HEK293T (cell line): Measurements from ENCODE around the gene UBE2O.

ENCODE experiments used
- ARNT ChIP-seq: fragments of 450-650 bp; IDR thresholded peaks from 2 replicates; pipeline ENCODE4 v1.6.1; 2017; ENCODE audit warnings: mild to moderate bottlenecking
- BHLHE40 ChIP-seq: fragments of 450-650 bp; IDR thresholded peaks from 2 replicates; pipeline ENCODE4 v1.6.1; 2016; ENCODE audit warnings: mild to moderate bottlenecking, moderate library complexity, borderline replicate concordance
- CTBP1 ChIP-seq: fragments of 450-650 bp; IDR thresholded peaks from 2 replicates; pipeline ENCODE4 v1.6.1; 2016; ENCODE audit warnings: borderline replicate concordance
- ELF4 ChIP-seq: fragments of 450-650 bp; IDR thresholded peaks from 2 replicates; pipeline ENCODE4 v1.6.1; 2017; ENCODE audit warnings: antibody characterized with exemption
- FOXM1 ChIP-seq: fragments of 450-650 bp; IDR thresholded peaks from 2 replicates; pipeline ENCODE4 v1.6.1; 2017; ENCODE audit warnings: mild to moderate bottlenecking, borderline replicate concordance
- HDGF ChIP-seq: fragments of 450-650 bp; IDR thresholded peaks from 2 replicates; pipeline ENCODE4 v1.6.1; 2017; ENCODE audit warnings: antibody characterized with exemption, borderline replicate concordance
- LEF1 ChIP-seq: fragments of 450-650 bp; IDR thresholded peaks from 2 replicates; pipeline ENCODE4 v1.6.1; 2017; ENCODE audit warnings: mild to moderate bottlenecking, borderline replicate concordance
- PKNOX1 ChIP-seq: fragments of 450-650 bp; IDR thresholded peaks from 2 replicates; pipeline ENCODE4 v1.6.1; 2016
- SP1 ChIP-seq: fragments of 450-650 bp; IDR thresholded peaks from 2 replicates; pipeline ENCODE4 v1.6.1; 2017
- SUZ12 ChIP-seq: fragments of 450-650 bp; IDR thresholded peaks from 2 replicates; pipeline ENCODE4 v1.6.1; 2016; ENCODE audit warnings: mild to moderate bottlenecking
- ZNF384 ChIP-seq: fragments of 450-650 bp; IDR thresholded peaks from 2 replicates; pipeline ENCODE4 v1.6.1; 2016

- TF ChIP-seq ELF4 (no peak), SP1 (no peak), FOXM1 (no peak), BHLHE40 (no peak), ZNF384 (no peak), ARNT (no peak), CTBP1 (no peak), HDGF (no peak), LEF1 (no peak), PKNOX1 (no peak), SUZ12 (no peak)
These were observed 58.8 kb downstream of the UBE2O start for GRCh38 chr17:76394166-76394565.
